Neural crest cell (in vitro differentiated cells): ENCODE data around the gene MCMBP. TPM values are rescaled to one million over a fixed set of nuclear protein-coding genes. Genes with fewer than 3 reads are reported as not detected.
"Not testable (repeated sequence)": the region's sequence is repeated elsewhere in the genome, so short reads cannot be mapped to it uniquely, and the experiment has no call there.

Source experiments
- DNase-seq: peaks from one replicate; pipeline ENCODE4 v3.0.0; 2021; ENCODE audit warnings: low read depth, mixed read lengths, low spot score
- H3K27ac Mint-ChIP-seq: one replicate; pipeline ENCODE4 v1.8.0; 2021; ENCODE audit warnings: mild to moderate bottlenecking, mixed read lengths; ENCODE audit not compliant: unreplicated experiment
- H3K27me3 Mint-ChIP-seq: 2 replicates; pipeline ENCODE4 v1.8.0; 2021; ENCODE audit warnings: low read depth, mild to moderate bottlenecking, mixed read lengths
- H3K36me3 Mint-ChIP-seq: 2 replicates; pipeline ENCODE4 v1.8.0; 2021; ENCODE audit warnings: low read depth, mild to moderate bottlenecking, mixed read lengths
- H3K4me1 Mint-ChIP-seq: 2 replicates; pipeline ENCODE4 v1.8.0; 2021; ENCODE audit warnings: mixed read lengths
- H3K4me3 Mint-ChIP-seq: one replicate; pipeline ENCODE4 v1.8.0; 2021; ENCODE audit warnings: mild to moderate bottlenecking, mixed read lengths
- H3K9me3 Mint-ChIP-seq: 2 replicates; pipeline ENCODE4 v1.8.0; 2021; ENCODE audit warnings: mixed read lengths
- CTCF ChIP-seq: fragments of 200-600 bp; sonication (generic); conservative IDR thresholded peaks from 2 replicates; pipeline ENCODE4 v1.5.0; 2021; ENCODE audit warnings: antibody characterized with exemption, mild to moderate bottlenecking
- total RNA-seq: library from RNA; stranded (reverse); gene quantifications from 2 replicates; pipeline ENCODE4 v1.2.1, GENCODE V29; 2021

The MCMBP gene
- total RNA-seq, 1 donor from 2014 or later, result 93.3 TPM

- peaks cover 3% of the 10 kb centered on the region for H3K36me3 Mint-ChIP-seq
- H3K4me3 Mint-ChIP-seq, result peak overlapping the region; percentile 9
- H3K9me3 Mint-ChIP-seq, result peaks cover 2% of the 10 kb centered on the region
- TF ChIP-seq CTCF, result no peak
- DNase-seq, result no peak
- H3K4me1 Mint-ChIP-seq, result peaks cover 35% of the 10 kb centered on the region
- H3K27ac Mint-ChIP-seq, result no peak overlapping the region
- H3K27me3 Mint-ChIP-seq, result no peaks in the 10 kb centered on the region
These were observed 23.5 kb upstream of the MCMBP start for GRCh38 chr10:119896061-119896655.

GRCh38 chr10:119893845-119894427 lies 21.3 kb upstream of the MCMBP start:
- DNase-seq, result no peak
- Mint-ChIP-seq H3K36me3 (peaks cover 3% of the 10 kb centered on the region), H3K27me3 (no peaks in the 10 kb centered on the region), H3K9me3 (peaks cover 5% of the 10 kb centered on the region), H3K4me3 (peak overlapping the region; percentile 99), H3K4me1 (peaks cover 35% of the 10 kb centered on the region), H3K27ac (no peak overlapping the region)
- no peak for TF ChIP-seq CTCF

- Mint-ChIP-seq H3K27me3 (no peaks in the 10 kb centered on the region), H3K4me1 (peaks cover 35% of the 10 kb centered on the region), H3K4me3 (peak overlapping the region; percentile 99), H3K36me3 (peaks cover 3% of the 10 kb centered on the region), H3K27ac (peak overlapping the region; percentile 97), H3K9me3 (peaks cover 5% of the 10 kb centered on the region)
- no peak for TF ChIP-seq CTCF
- DNase-seq, result no peak
These were observed 20.4 kb upstream of the MCMBP start for GRCh38 chr10:119893074-119893473.

- Mint-ChIP-seq H3K27me3 (no peaks in the 10 kb centered on the region), H3K36me3 (peaks cover 3% of the 10 kb centered on the region), H3K4me3 (peak within 1 kb of the TSS; percentile 99), H3K27ac (peak within 1 kb of the TSS; percentile 97), H3K9me3 (peaks cover 5% of the 10 kb centered on the region), H3K4me1 (peaks cover 35% of the 10 kb centered on the region)
- DNase-seq, result peak; percentile 87
- TF ChIP-seq CTCF, result no peak
These were observed 19.8 kb upstream of the MCMBP start, which contains the start of gene SEC23IP for GRCh38 chr10:119892188-119893065. TSS of gene SEC23IP (plus strand) at chr10:119892730. CDS start at chr10:119892783, 53 bp downstream.

GRCh38 chr10:119891849-119892187 lies 19.2 kb upstream of the MCMBP start:
- Mint-ChIP-seq H3K4me3 (peak overlapping the region; percentile 99), H3K4me1 (peaks cover 35% of the 10 kb centered on the region)
- DNase-seq, H3K27me3 Mint-ChIP-seq, H3K27ac Mint-ChIP-seq, H3K9me3 Mint-ChIP-seq, H3K36me3 Mint-ChIP-seq: not testable (repeated sequence)

- H3K9me3 Mint-ChIP-seq, H3K27ac Mint-ChIP-seq, H3K27me3 Mint-ChIP-seq, H3K36me3 Mint-ChIP-seq, DNase-seq: not testable (repeated sequence)
- Mint-ChIP-seq H3K4me3 (peak overlapping the region; percentile 66), H3K4me1 (peaks cover 22% of the 10 kb centered on the region)
These were observed 17.7 kb upstream of the MCMBP start for GRCh38 chr10:119890307-119890706.

- not testable (repeated sequence) for H3K27me3 Mint-ChIP-seq, DNase-seq, H3K36me3 Mint-ChIP-seq, H3K27ac Mint-ChIP-seq, H3K9me3 Mint-ChIP-seq
- Mint-ChIP-seq H3K4me3 (peak overlapping the region; percentile 39), H3K4me1 (peaks cover 14% of the 10 kb centered on the region)
These were observed 16.6 kb upstream of the MCMBP start for GRCh38 chr10:119889201-119889600.

GRCh38 chr10:119888715-119889114 lies 16.1 kb upstream of the MCMBP start:
- not testable (repeated sequence) for H3K27me3 Mint-ChIP-seq, H3K36me3 Mint-ChIP-seq, H3K9me3 Mint-ChIP-seq, DNase-seq, H3K27ac Mint-ChIP-seq, H3K4me1 Mint-ChIP-seq
- H3K4me3 Mint-ChIP-seq, result peak overlapping the region; percentile 39

GRCh38 chr10:119886070-119886469 lies 13.4 kb upstream of the MCMBP start:
- H3K4me3 Mint-ChIP-seq, DNase-seq, H3K36me3 Mint-ChIP-seq, H3K27ac Mint-ChIP-seq, H3K9me3 Mint-ChIP-seq, H3K4me1 Mint-ChIP-seq, H3K27me3 Mint-ChIP-seq: not testable (repeated sequence)
